Osteocyte (in vitro differentiated cells): ENCODE measurements around the gene BMX. TPM values are rescaled to one million over a fixed set of nuclear protein-coding genes. Genes with fewer than 3 reads are reported as not detected.

ENCODE experiments used
- DNase-seq: peaks from one replicate; pipeline ENCODE4 v3.0.0; 2021; ENCODE audit warnings: mixed read lengths; ENCODE audit not compliant: unreplicated experiment; ENCODE audit errors: extremely low spot score
- H3K27ac Mint-ChIP-seq: one replicate; pipeline ENCODE4 v1.8.0; 2021; ENCODE audit warnings: mild to moderate bottlenecking, mixed read lengths; ENCODE audit not compliant: unreplicated experiment
- H3K27me3 Mint-ChIP-seq: one replicate; pipeline ENCODE4 v1.8.0; 2021; ENCODE audit warnings: mixed read lengths; ENCODE audit not compliant: unreplicated experiment
- H3K36me3 Mint-ChIP-seq: one replicate; pipeline ENCODE4 v1.8.0; 2021; ENCODE audit warnings: mixed read lengths; ENCODE audit not compliant: unreplicated experiment
- H3K4me1 Mint-ChIP-seq: one replicate; pipeline ENCODE4 v1.8.0; 2021; ENCODE audit warnings: mixed read lengths; ENCODE audit not compliant: unreplicated experiment
- H3K4me3 Mint-ChIP-seq: one replicate; pipeline ENCODE4 v1.8.0; 2021; ENCODE audit warnings: mild to moderate bottlenecking, moderate library complexity, mixed read lengths; ENCODE audit not compliant: unreplicated experiment
- H3K9me3 Mint-ChIP-seq: one replicate; pipeline ENCODE4 v1.8.0; 2021; ENCODE audit warnings: mixed read lengths; ENCODE audit not compliant: unreplicated experiment
- total RNA-seq: library from RNA; stranded (reverse); gene quantifications from 2 replicates; pipeline ENCODE4 v1.2.1, GENCODE V29; 2021
- TF ChIP-seq, protein P1 (sequence below): fragments of 200-600 bp; sonication (generic); IDR thresholded peaks from 2 replicates; pipeline ENCODE4 v1.5.0; 2021; ENCODE audit warnings: antibody characterized with exemption, mild to moderate bottlenecking, moderate library complexity

Gene BMX
- total RNA-seq, 1 donor from 2014 or later = not detected

DNA sequence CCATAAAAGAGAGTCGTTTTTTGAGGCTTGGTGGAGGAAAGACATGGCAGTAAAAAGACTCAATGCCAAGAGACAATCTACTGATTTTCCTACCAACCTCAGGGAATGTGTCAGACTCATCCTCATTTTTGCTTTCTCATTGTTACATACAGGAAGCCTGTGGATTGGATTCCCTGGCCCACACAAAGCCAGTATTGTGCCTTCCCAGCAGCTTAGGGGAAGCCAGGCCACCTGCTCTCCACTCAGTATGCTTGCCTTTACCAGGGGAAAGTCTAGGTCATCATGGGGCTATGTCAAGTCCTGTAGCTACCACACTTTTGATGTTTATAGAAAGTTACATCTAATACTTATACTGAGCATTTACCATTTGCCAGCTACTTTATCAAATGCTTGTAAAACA lies 11.0 kb downstream of the BMX start:
- H3K36me3 Mint-ChIP-seq = no peaks in the 10 kb centered on the region
- TF ChIP-seq, protein P1, sequence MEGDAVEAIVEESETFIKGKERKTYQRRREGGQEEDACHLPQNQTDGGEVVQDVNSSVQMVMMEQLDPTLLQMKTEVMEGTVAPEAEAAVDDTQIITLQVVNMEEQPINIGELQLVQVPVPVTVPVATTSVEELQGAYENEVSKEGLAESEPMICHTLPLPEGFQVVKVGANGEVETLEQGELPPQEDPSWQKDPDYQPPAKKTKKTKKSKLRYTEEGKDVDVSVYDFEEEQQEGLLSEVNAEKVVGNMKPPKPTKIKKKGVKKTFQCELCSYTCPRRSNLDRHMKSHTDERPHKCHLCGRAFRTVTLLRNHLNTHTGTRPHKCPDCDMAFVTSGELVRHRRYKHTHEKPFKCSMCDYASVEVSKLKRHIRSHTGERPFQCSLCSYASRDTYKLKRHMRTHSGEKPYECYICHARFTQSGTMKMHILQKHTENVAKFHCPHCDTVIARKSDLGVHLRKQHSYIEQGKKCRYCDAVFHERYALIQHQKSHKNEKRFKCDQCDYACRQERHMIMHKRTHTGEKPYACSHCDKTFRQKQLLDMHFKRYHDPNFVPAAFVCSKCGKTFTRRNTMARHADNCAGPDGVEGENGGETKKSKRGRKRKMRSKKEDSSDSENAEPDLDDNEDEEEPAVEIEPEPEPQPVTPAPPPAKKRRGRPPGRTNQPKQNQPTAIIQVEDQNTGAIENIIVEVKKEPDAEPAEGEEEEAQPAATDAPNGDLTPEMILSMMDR = no peak
- no peaks in the 10 kb centered on the region for H3K9me3 Mint-ChIP-seq
- H3K27me3 Mint-ChIP-seq = peaks cover 14% of the 10 kb centered on the region
- no peak overlapping the region for H3K4me3 Mint-ChIP-seq
- no peaks in the 10 kb centered on the region for H3K4me1 Mint-ChIP-seq
- DNase-seq = no peak
- no peak overlapping the region for H3K27ac Mint-ChIP-seq

DNA sequence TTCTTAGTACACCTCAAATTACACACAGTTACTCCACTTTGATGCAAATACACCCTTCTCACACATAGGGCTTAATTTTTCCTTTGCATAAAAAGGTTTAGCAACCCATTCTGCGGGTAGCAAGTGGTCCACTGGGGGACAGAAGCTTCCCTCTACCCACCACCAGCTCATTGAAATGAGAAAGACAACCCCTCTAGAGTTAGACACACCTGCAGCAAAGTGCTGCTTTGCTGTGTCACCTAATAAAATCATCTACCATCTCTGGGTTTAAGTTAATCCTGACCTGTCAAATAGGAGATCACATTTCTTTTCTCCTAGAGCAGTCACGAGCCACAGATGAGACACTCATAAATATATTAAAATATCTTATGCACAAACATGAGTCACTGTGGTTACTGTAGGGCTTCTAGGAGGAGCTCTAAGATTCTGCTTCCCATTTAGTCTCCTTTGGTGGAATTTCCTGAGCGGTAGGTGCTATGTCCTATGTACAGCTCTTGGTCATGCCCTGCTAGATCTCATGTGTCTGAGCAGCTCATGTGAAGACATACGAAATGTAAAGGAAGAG lies 11.9 kb downstream of the BMX start:
- H3K4me1 Mint-ChIP-seq = no peaks in the 10 kb centered on the region
- TF ChIP-seq, protein P1 = no peak
- H3K36me3 Mint-ChIP-seq = no peaks in the 10 kb centered on the region
- peaks cover 13% of the 10 kb centered on the region for H3K27me3 Mint-ChIP-seq
- no peak for DNase-seq
- H3K9me3 Mint-ChIP-seq = no peaks in the 10 kb centered on the region
- H3K27ac Mint-ChIP-seq = no peak overlapping the region
- no peak overlapping the region for H3K4me3 Mint-ChIP-seq

DNA sequence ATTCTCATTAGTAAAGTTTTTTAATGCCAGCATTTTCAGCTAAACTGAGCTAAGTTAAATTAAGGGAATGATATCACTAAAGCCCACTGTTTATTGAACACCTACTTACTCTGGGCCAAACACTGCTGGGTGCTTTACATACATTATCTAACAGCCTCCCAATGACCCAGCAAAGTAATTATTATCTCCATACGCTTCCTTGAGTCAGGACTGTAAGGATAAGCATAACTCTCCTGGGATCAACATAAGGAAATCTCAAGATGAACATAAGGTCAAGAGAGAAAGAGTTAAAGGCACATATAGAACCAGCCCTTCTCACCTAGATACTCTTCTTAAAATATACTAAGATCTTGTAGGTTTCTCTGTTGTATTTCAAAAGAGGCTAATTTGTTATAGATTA lies 13.7 kb downstream of the BMX start:
- Mint-ChIP-seq H3K9me3 (no peaks in the 10 kb centered on the region), H3K4me3 (no peak overlapping the region), H3K27me3 (peaks cover 11% of the 10 kb centered on the region), H3K4me1 (no peaks in the 10 kb centered on the region), H3K36me3 (no peaks in the 10 kb centered on the region), H3K27ac (no peak overlapping the region)
- TF ChIP-seq, protein P1 = no peak
- no peak for DNase-seq

DNA sequence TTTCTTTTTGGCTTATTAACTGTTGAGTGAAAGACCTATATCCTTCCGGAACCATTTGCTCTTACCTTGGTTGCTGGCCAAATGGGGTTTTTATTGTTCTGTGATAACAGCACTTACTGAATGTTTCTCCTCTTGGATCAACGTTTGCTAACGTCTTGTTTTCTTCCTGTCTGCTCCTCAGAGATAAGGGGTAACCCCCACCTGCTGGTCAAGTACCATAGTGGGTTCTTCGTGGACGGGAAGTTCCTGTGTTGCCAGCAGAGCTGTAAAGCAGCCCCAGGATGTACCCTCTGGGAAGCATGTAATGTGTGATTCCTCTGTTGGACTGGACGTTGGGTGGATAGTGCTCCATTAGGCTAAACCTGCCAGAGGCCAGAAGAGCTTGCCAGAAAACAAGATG lies 15.3 kb downstream of the BMX start:
- DNase-seq = no peak
- no peaks in the 10 kb centered on the region for H3K9me3 Mint-ChIP-seq
- H3K27ac Mint-ChIP-seq = no peak overlapping the region
- no peak overlapping the region for H3K4me3 Mint-ChIP-seq
- H3K27me3 Mint-ChIP-seq = peaks cover 8% of the 10 kb centered on the region
- TF ChIP-seq, protein P1 = no peak
- H3K4me1 Mint-ChIP-seq = no peaks in the 10 kb centered on the region
- H3K36me3 Mint-ChIP-seq = no peaks in the 10 kb centered on the region

DNA sequence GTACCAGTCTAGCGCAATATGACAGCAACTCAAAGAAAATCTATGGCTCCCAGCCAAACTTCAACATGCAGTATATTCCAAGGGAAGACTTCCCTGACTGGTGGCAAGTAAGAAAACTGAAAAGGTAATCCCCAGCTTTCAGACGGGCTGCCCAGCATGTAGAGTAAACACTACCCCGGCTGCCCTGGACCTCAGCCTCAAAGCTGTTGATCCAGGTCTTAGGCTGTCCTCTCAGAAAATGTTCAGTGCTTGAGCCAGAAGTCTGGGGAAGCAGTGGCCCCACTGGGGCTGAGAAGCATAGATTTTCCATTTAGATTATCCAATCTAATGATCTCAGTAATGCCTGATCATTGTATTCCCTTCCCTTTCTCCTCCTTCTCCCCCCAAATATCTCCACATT lies 21.9 kb downstream of the BMX start:
- TF ChIP-seq, protein P1 = no peak
- DNase-seq = no peak
- H3K27ac Mint-ChIP-seq = no peak overlapping the region
- H3K4me3 Mint-ChIP-seq = no peak overlapping the region
- H3K27me3 Mint-ChIP-seq = peaks cover 12% of the 10 kb centered on the region
- no peaks in the 10 kb centered on the region for H3K36me3 Mint-ChIP-seq
- no peaks in the 10 kb centered on the region for H3K4me1 Mint-ChIP-seq
- H3K9me3 Mint-ChIP-seq = no peaks in the 10 kb centered on the region
